Glutamatergic neuron (in vitro differentiated cells): ENCODE results near the gene THSD7A. TPM values are rescaled to one million over a fixed set of nuclear protein-coding genes. Genes with fewer than 3 reads are reported as not detected.

Experiments used
- DNase-seq: peaks from one replicate; pipeline ENCODE4 v3.0.0; 2022
- H3K27ac Mint-ChIP-seq: one replicate; pipeline ENCODE4 v1.8.0; 2020; ENCODE audit warnings: mild to moderate bottlenecking, mixed read lengths, inconsistent platforms; ENCODE audit not compliant: unreplicated experiment
- H3K27me3 Mint-ChIP-seq: one replicate; pipeline ENCODE4 v1.8.0; 2020; ENCODE audit warnings: mild to moderate bottlenecking, moderate library complexity, mixed read lengths, inconsistent platforms; ENCODE audit not compliant: unreplicated experiment
- H3K36me3 Mint-ChIP-seq: one replicate; pipeline ENCODE4 v1.8.0; 2020; ENCODE audit warnings: mild to moderate bottlenecking, mixed read lengths, inconsistent platforms; ENCODE audit not compliant: unreplicated experiment
- H3K4me1 Mint-ChIP-seq: one replicate; pipeline ENCODE4 v1.8.0; 2020; ENCODE audit warnings: mild to moderate bottlenecking, low read depth, mixed read lengths, inconsistent platforms; ENCODE audit not compliant: unreplicated experiment
- H3K4me3 Mint-ChIP-seq: one replicate; pipeline ENCODE4 v1.8.0; 2020; ENCODE audit warnings: mild to moderate bottlenecking, mixed read lengths, inconsistent platforms; ENCODE audit not compliant: unreplicated experiment
- H3K9me3 Mint-ChIP-seq: one replicate; pipeline ENCODE4 v1.8.0; 2020; ENCODE audit warnings: mild to moderate bottlenecking, moderate library complexity, mixed read lengths, inconsistent platforms; ENCODE audit not compliant: unreplicated experiment
- total RNA-seq: library from RNA; stranded (reverse); fragmentation: NEBNext Ultra II Directional; extraction: Animal tissue kit (Norgen Biotek cat#: 25700); gene quantifications from one replicate; pipeline ENCODE4 v1.2.1, GENCODE V29; 2021; ENCODE audit not compliant: unreplicated experiment
- TF ChIP-seq, protein P1 (sequence below): fragments of 200-600 bp; sonication (generic); IDR thresholded peaks from one replicate; pipeline ENCODE4 v1.5.0; 2021; ENCODE audit not compliant: partially characterized antibody, unreplicated experiment

The THSD7A gene
- total RNA-seq, 1 donor from 2014 or later, result 211 TPM

DNA sequence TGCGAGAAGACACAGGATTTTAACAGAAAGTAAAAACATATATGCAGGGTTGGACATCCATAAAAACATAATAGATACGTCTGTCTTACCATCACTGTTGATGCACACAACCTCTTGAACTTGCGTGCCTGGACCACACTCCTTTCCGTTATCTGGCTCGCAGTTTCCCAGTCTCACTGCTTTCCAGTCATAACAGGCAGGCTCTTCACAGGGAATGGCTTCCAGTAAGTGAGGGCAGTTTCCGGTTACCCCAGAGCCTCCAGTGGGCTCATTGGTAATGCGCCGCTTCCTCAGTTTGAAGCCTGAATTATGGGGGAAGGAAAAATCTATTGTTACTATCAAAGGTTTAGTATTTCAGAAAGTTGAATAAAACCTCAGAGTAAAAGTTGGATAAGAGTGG, 290.7 kb downstream of the THSD7A start:
- H3K4me1 Mint-ChIP-seq, result peaks cover 16% of the 10 kb centered on the region
- no peaks in the 10 kb centered on the region for H3K27me3 Mint-ChIP-seq
- no peak overlapping the region for H3K27ac Mint-ChIP-seq
- DNase-seq, result no peak
- TF ChIP-seq, protein P1, sequence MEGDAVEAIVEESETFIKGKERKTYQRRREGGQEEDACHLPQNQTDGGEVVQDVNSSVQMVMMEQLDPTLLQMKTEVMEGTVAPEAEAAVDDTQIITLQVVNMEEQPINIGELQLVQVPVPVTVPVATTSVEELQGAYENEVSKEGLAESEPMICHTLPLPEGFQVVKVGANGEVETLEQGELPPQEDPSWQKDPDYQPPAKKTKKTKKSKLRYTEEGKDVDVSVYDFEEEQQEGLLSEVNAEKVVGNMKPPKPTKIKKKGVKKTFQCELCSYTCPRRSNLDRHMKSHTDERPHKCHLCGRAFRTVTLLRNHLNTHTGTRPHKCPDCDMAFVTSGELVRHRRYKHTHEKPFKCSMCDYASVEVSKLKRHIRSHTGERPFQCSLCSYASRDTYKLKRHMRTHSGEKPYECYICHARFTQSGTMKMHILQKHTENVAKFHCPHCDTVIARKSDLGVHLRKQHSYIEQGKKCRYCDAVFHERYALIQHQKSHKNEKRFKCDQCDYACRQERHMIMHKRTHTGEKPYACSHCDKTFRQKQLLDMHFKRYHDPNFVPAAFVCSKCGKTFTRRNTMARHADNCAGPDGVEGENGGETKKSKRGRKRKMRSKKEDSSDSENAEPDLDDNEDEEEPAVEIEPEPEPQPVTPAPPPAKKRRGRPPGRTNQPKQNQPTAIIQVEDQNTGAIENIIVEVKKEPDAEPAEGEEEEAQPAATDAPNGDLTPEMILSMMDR, result no peak
- H3K9me3 Mint-ChIP-seq, result peaks cover 8% of the 10 kb centered on the region
- peaks cover 22% of the 10 kb centered on the region for H3K36me3 Mint-ChIP-seq
- H3K4me3 Mint-ChIP-seq, result no peak overlapping the region

- peaks cover 8% of the 10 kb centered on the region for H3K9me3 Mint-ChIP-seq
- TF ChIP-seq, protein P1, result no peak
- no peak overlapping the region for H3K27ac Mint-ChIP-seq
- H3K27me3 Mint-ChIP-seq, result no peaks in the 10 kb centered on the region
- H3K4me3 Mint-ChIP-seq, result no peak overlapping the region
- H3K4me1 Mint-ChIP-seq, result peaks cover 16% of the 10 kb centered on the region
- DNase-seq, result no peak
- H3K36me3 Mint-ChIP-seq, result peaks cover 22% of the 10 kb centered on the region
These were observed 291.7 kb downstream of the THSD7A start for GRCh38 chr7:11540271-11540761.

GRCh38 chr7:11539853-11540252, 292.1 kb downstream of the THSD7A start:
- H3K27me3 Mint-ChIP-seq, result no peaks in the 10 kb centered on the region
- DNase-seq, result no peak
- peaks cover 8% of the 10 kb centered on the region for H3K9me3 Mint-ChIP-seq
- no peak overlapping the region for H3K27ac Mint-ChIP-seq
- peaks cover 22% of the 10 kb centered on the region for H3K36me3 Mint-ChIP-seq
- no peak overlapping the region for H3K4me3 Mint-ChIP-seq
- peaks cover 16% of the 10 kb centered on the region for H3K4me1 Mint-ChIP-seq
- TF ChIP-seq, protein P1, result no peak

GRCh38 chr7:11538751-11539299, 293.2 kb downstream of the THSD7A start:
- TF ChIP-seq, protein P1, result no peak
- no peak overlapping the region for H3K27ac Mint-ChIP-seq
- DNase-seq, result no peak
- no peaks in the 10 kb centered on the region for H3K27me3 Mint-ChIP-seq
- peaks cover 10% of the 10 kb centered on the region for H3K9me3 Mint-ChIP-seq
- H3K4me1 Mint-ChIP-seq, result peaks cover 16% of the 10 kb centered on the region
- H3K4me3 Mint-ChIP-seq, result no peak overlapping the region
- peaks cover 26% of the 10 kb centered on the region for H3K36me3 Mint-ChIP-seq

GRCh38 chr7:11533229-11533820, 298.7 kb downstream of the THSD7A start:
- peaks cover 24% of the 10 kb centered on the region for H3K36me3 Mint-ChIP-seq
- peaks cover 16% of the 10 kb centered on the region for H3K4me1 Mint-ChIP-seq
- H3K27ac Mint-ChIP-seq, result no peak overlapping the region
- TF ChIP-seq, protein P1, result no peak
- peaks cover 10% of the 10 kb centered on the region for H3K9me3 Mint-ChIP-seq
- no peak for DNase-seq
- no peak overlapping the region for H3K4me3 Mint-ChIP-seq
- H3K27me3 Mint-ChIP-seq, result peaks cover 5% of the 10 kb centered on the region
